ENCODE measurements around the gene ASB15.

Gene ASB15

GRCh38 chr7:123645516-123645915 is 43.9 kb downstream of the ASB15 start:
- no peak overlapping the region for H3K27ac ChIP-seq (ENCODE audit: extremely low read depth, low read depth, low read length)
- H3K4me3 ChIP-seq (ENCODE audit: low read depth, low read length) = no peak overlapping the region
- CTCF ChIA-PET = interaction anchor here (0.5 to 2.0 kb wide), 6 partner anchors 8 to 226 kb away, joined by 3 to 4 read pairs (median 4); no protein-coding TSS in a partner anchor
- H3K36me3 ChIP-seq (ENCODE audit: control insufficient read depth in 2 of 2, insufficient read depth in 1 of 2, low read length in 2 of 2) = no peaks in the 10 kb centered on the region
- H3K9me3 ChIP-seq (ENCODE audit: control insufficient read depth, insufficient read depth, low read depth, low read length) = no peaks in the 10 kb centered on the region
- peaks cover 9% of the 10 kb centered on the region for H3K4me1 ChIP-seq (ENCODE audit: control insufficient read depth, insufficient read depth, low read length)
- POLR2A ChIA-PET = interaction anchor here (1.3 kb wide), 1 partner anchor 16 kb away, joined by 4 read pairs; no protein-coding TSS in a partner anchor
- TF ChIP-seq ZNF335 (tag by site-specific recombination; conservative IDR thresholded peaks at IDR 0.05) (no peak), GLI4 (tag by site-specific recombination; IDR thresholded peaks at IDR 0.05) (no peak), PBX3 (CRISPR knock-in tag; IDR thresholded peaks at IDR 0.05) (no peak), ZSCAN18 (tag by site-specific recombination; IDR thresholded peaks at IDR 0.05) (no peak), ZNF518A (tag by site-specific recombination; conservative IDR thresholded peaks at IDR 0.05; ENCODE audit: low read depth) (no peak), IKZF3 (tag by site-specific recombination; IDR thresholded peaks at IDR 0.05) (no peak), TSHZ1 (tag by site-specific recombination; IDR thresholded peaks at IDR 0.05; ENCODE audit: borderline replicate concordance) (no peak), PRDM10 (tag by site-specific recombination; IDR thresholded peaks at IDR 0.05) (no peak), ZNF266 (tag by site-specific recombination; IDR thresholded peaks at IDR 0.05; ENCODE audit: low read depth) (no peak), KLF7 (tag by site-specific recombination; IDR thresholded peaks at IDR 0.05; ENCODE audit: borderline replicate concordance) (no peak), ZBTB17 (tag by site-specific recombination; IDR thresholded peaks at IDR 0.05) (no peak), ZNF530 (tag by site-specific recombination; IDR thresholded peaks at IDR 0.05; ENCODE audit: low read depth) (no peak), GFI1B (tag by site-specific recombination; IDR thresholded peaks at IDR 0.05) (no peak), ZNF791 (tag by site-specific recombination; IDR thresholded peaks at IDR 0.05) (no peak), YY1 (tag by site-specific recombination; IDR thresholded peaks at IDR 0.05) (no peak), ZNF18 (tag by site-specific recombination; IDR thresholded peaks at IDR 0.05) (no peak), SP3 (tag by site-specific recombination; IDR thresholded peaks at IDR 0.05) (no peak), ZBTB8A (tag by site-specific recombination; IDR thresholded peaks at IDR 0.05) (no peak)

Data from HEK293 (cell line).